ENCODE data around the gene MRPL10. TPM values are rescaled to one million over a fixed set of nuclear protein-coding genes. Genes with fewer than 3 reads are reported as not detected.
"Not testable (repeated sequence)": the region's sequence is repeated elsewhere in the genome, so short reads cannot be mapped to it uniquely, and the experiment has no call there.

The MRPL10 gene
- polyA plus RNA-seq, 4 donors: 47.0 to 54.1 (median 50.7) TPM

DNA sequence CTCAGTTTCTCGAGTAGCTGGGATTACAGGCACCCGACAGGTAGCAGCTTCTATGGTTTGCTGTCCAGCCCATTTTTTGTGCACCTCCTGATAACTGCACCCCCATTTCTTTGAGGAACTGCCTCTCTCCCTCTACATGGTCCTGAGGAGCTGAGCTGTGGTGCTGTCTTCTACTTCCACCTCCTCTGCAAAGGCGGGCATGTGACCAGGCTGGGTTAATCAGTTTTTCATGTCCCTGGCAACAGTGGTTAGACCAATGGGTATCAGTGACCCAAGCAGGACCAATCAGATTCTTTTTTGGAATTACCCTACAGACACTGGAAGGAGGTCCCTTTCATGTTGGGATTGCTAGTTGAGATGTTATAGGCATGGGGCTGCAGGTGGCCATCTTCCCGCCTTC lies 57.0 kb downstream of the MRPL10 start:
- H3K36me3 ChIP-seq (ENCODE audit: control insufficient read depth in 3 of 3, insufficient read depth in 2 of 3, low read depth in 1 of 3, low read length in 3 of 3): no peaks in the 10 kb centered on the region
- no peak for FAIRE-seq

DNA sequence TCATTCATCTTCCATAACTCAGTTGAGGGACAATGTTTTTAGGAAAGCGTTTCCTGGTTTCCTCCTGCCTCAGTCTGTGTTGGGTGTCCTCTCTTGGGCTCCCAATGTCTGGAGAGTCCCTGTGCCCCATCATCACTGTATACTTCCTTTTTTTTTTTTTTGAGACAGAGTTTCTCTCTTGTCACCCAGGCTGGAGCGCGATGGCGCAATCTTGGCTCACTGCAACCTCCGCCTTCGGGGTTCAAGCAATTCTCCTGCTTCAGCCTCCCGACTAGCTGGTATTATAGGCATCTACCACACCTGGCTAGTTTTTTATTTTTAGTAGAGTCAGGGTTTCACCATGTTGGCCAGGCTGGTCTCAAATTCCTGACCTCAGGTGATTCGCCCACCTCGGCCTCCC lies 57.7 kb downstream of the MRPL10 start:
- FAIRE-seq; H3K4me1 ChIP-seq (ENCODE audit: control insufficient read depth in 3 of 3, insufficient read depth in 2 of 3, low read depth in 1 of 3, low read length in 2 of 3); H3K36me3 ChIP-seq (ENCODE audit: control insufficient read depth in 3 of 3, insufficient read depth in 2 of 3, low read depth in 1 of 3, low read length in 3 of 3); H3K4me3 ChIP-seq (ENCODE audit: low read depth in 1 of 3, low read length in 3 of 3); H3K9me3 ChIP-seq (ENCODE audit: control insufficient read depth in 2 of 2, insufficient read depth in 1 of 2, low read depth in 1 of 2, low read length in 1 of 2); DNase-seq; H3K27ac ChIP-seq (ENCODE audit: low read depth in 1 of 3, low read length in 2 of 3): not testable (repeated sequence)
- WGBS, 3 donors: 87 to 91% (median 88%) methylated on average over 9 of the region's 9 CpGs
- peaks cover 0 to 49% (median 4%) of the 10 kb centered on the region in 3 donors for H3K27me3 ChIP-seq (ENCODE audit: control insufficient read depth in 3 of 3, insufficient read depth in 3 of 3, low read length in 3 of 3)

More for the DNA sequence above, 57.0 kb downstream of the MRPL10 start:
- DNase-seq: no peak
- Histone ChIP-seq H3K4me3 (ENCODE audit: low read depth in 1 of 3, low read length in 3 of 3) (no peak overlapping the region), H3K27ac (ENCODE audit: low read depth in 1 of 3, low read length in 2 of 3) (no peak overlapping the region), H3K4me1 (ENCODE audit: control insufficient read depth in 3 of 3, insufficient read depth in 2 of 3, low read depth in 1 of 3, low read length in 2 of 3) (no peaks in the 10 kb centered on the region), H3K9me3 (ENCODE audit: control insufficient read depth in 2 of 2, insufficient read depth in 1 of 2, low read depth in 1 of 2, low read length in 1 of 2) (peaks cover 0 to 3% of the 10 kb centered on the region in 2 donors), H3K27me3 (ENCODE audit: control insufficient read depth in 3 of 3, insufficient read depth in 3 of 3, low read length in 3 of 3) (peaks cover 0 to 54% (median 4%) of the 10 kb centered on the region in 3 donors)
- 60 to 68% (median 66%) methylated on average over 4 of the region's 4 CpGs for WGBS, 3 donors

Other genes with a start within 250 kb of the MRPL10 start
- gene KPNB1, start 181.6 kb downstream of the MRPL10 start, polyA plus RNA-seq: 100 to 1,000 TPM in 1 of 4 donors, 10 to 100 TPM in 3; 25.9 to 160 (median 54.7) TPM
- 1 to 10 TPM in 3 of 4 donors, under 1 TPM in 1; 0.22 to 7.5 (median 4.5) TPM for gene TBKBP1, start 137.4 kb downstream of the MRPL10 start, polyA plus RNA-seq
- under 1 TPM; 0.07 to 0.45 (median 0.29) TPM for gene TBX21, start 98.3 kb downstream of the MRPL10 start, polyA plus RNA-seq
- 10 to 100 TPM; 16.7 to 67.5 (median 27.3) TPM for gene OSBPL7, start 9.7 kb downstream of the MRPL10 start, polyA plus RNA-seq
- gene LRRC46, start 129 bp upstream of the MRPL10 start, polyA plus RNA-seq: 1 to 10 TPM in 1 of 4 donors, under 1 TPM in 3; 0.22 to 1.5 (median 0.40) TPM
- gene SCRN2, start 9.7 kb upstream of the MRPL10 start, polyA plus RNA-seq: 100 to 1,000 TPM in 2 of 4 donors, 10 to 100 TPM in 2; 46.0 to 127 (median 99.7) TPM
- gene SP6, start 19.6 kb upstream of the MRPL10 start, polyA plus RNA-seq: 1 to 10 TPM; 1.6 to 4.9 (median 3.1) TPM
- 10 to 100 TPM in 3 of 4 donors, 1 to 10 TPM in 1; 8.7 to 17.3 (median 12.6) TPM for gene SP2, start 64.7 kb upstream of the MRPL10 start, polyA plus RNA-seq
- gene PNPO, start 110.0 kb upstream of the MRPL10 start, polyA plus RNA-seq: 10 to 100 TPM; 10.8 to 49.1 (median 19.1) TPM
- gene PRR15L, start 126.3 kb upstream of the MRPL10 start, polyA plus RNA-seq: 100 to 1,000 TPM; 159 to 388 (median 277) TPM
- gene CDK5RAP3, start 139.6 kb upstream of the MRPL10 start, polyA plus RNA-seq: 100 to 1,000 TPM; 169 to 721 (median 374) TPM
- 1 to 10 TPM in 3 of 4 donors, not detected in 1; 4.4 to 7.3 (median 5.6) TPM for gene COPZ2, start 206.3 kb upstream of the MRPL10 start, polyA plus RNA-seq
- 100 to 1,000 TPM in 1 of 4 donors, 10 to 100 TPM in 3; 52.1 to 110 (median 74.6) TPM for gene NFE2L1, start 216.8 kb upstream of the MRPL10 start, polyA plus RNA-seq

Data from small intestine (tissue), 7 donors.